Retinal pigment epithelial cell (primary cell): ENCODE measurements around the gene PNMA6E.
"Not testable (repeated sequence)": the region's sequence is repeated elsewhere in the genome, so short reads cannot be mapped to it uniquely, and the experiment has no call there.

Experiments
- DNase-seq: peaks from one replicate; pipeline ENCODE4 v3.0.0-alpha.2; 2010; ENCODE audit warnings: low read depth
- H3K4me3 ChIP-seq: 2 replicates; pipeline ENCODE4 v1.5.1; 2011; ENCODE audit warnings: mild to moderate bottlenecking, low read length, control low read depth, moderate library complexity
- CTCF ChIP-seq: conservative IDR thresholded peaks from 2 replicates; pipeline ENCODE4 v1.5.1; 2011; ENCODE audit warnings: low read depth, low read length, control low read depth, inconsistent platforms

Gene PNMA6E

GRCh38 chrX:153388722-153389459 is 12.3 kb downstream of the PNMA6E start:
- no peak overlapping the region for H3K4me3 ChIP-seq
- DNase-seq = no peak
- no peak for TF ChIP-seq CTCF

- TF ChIP-seq CTCF = no peak
- H3K4me3 ChIP-seq = no peak overlapping the region
- no peak for DNase-seq
These were observed 13.0 kb downstream of the PNMA6E start for GRCh38 chrX:153387987-153388721.

GRCh38 chrX:153387345-153387744 is 13.8 kb downstream of the PNMA6E start:
- no peak overlapping the region for H3K4me3 ChIP-seq
- TF ChIP-seq CTCF = no peak
- no peak for DNase-seq

- no peak overlapping the region for H3K4me3 ChIP-seq
- no peak for TF ChIP-seq CTCF
- no peak for DNase-seq
These were observed 15.1 kb downstream of the PNMA6E start for GRCh38 chrX:153386097-153386496.

- DNase-seq, H3K4me3 ChIP-seq: not testable (repeated sequence)
These were observed 16.2 kb downstream of the PNMA6E start for GRCh38 chrX:153384973-153385372.

GRCh38 chrX:153384390-153384789 is 16.8 kb downstream of the PNMA6E start:
- DNase-seq = no peak
- no peak overlapping the region for H3K4me3 ChIP-seq
- no peak for TF ChIP-seq CTCF

- no peak for TF ChIP-seq CTCF
- DNase-seq = no peak
- H3K4me3 ChIP-seq = no peak overlapping the region
These were observed 18.3 kb downstream of the PNMA6E start for GRCh38 chrX:153382563-153383482.
